GM21529 (cell line): ENCODE results near the gene POLR1H.
"Not testable (repeated sequence)": the region's sequence is repeated elsewhere in the genome, so short reads cannot be mapped to it uniquely, and the experiment has no call there.

Experiments used
- ATAC-seq: cut with Tn5 transposase; IDR thresholded peaks from one replicate; pipeline ENCODE4 v1.9.1; 2021; ENCODE audit not compliant: unreplicated experiment

The POLR1H gene, protein sequence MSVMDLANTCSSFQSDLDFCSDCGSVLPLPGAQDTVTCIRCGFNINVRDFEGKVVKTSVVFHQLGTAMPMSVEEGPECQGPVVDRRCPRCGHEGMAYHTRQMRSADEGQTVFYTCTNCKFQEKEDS

DNA sequence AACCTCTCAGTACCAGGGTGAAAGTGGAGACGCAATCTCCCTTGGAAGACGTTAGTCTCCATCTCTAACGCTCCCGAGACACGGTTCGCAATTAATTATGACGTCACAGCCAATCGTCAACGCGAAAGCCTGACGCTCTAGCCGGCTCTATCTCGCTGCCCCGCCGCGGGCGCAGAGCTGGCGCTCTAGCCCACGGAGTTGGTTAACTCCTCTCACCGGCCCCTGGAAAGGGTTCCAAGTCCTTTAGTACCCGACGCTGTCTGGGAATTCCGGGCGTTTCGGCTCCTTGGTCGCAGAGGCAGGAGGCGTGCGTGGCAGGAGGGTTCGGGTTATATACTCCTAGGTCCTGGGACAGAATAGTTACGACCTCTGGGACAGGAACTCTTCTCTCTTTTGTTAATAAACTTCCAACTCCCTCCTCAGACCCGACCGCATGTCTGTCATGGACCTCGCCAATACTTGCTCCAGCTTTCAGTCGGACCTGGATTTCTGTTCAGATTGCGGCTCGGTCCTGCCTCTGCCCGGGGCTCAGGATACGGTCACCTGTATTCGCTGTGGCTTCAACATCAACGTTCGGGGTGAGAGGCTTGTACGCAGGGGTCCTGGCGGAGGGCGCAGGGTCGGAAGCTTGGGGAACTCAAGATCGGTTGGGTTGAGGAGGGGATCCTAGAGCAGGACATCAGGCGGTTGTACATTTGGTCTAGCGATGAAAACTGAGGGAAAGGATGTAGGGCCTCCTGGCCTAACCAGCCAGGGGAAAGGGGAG is at the start of gene POLR1H:
TSS of gene POLR1H (plus strand) at position 174 of the 766 bp plus-strand sequence. CDS start at position 434, 260 bp downstream.
- peak; percentile 80 for ATAC-seq

DNA sequence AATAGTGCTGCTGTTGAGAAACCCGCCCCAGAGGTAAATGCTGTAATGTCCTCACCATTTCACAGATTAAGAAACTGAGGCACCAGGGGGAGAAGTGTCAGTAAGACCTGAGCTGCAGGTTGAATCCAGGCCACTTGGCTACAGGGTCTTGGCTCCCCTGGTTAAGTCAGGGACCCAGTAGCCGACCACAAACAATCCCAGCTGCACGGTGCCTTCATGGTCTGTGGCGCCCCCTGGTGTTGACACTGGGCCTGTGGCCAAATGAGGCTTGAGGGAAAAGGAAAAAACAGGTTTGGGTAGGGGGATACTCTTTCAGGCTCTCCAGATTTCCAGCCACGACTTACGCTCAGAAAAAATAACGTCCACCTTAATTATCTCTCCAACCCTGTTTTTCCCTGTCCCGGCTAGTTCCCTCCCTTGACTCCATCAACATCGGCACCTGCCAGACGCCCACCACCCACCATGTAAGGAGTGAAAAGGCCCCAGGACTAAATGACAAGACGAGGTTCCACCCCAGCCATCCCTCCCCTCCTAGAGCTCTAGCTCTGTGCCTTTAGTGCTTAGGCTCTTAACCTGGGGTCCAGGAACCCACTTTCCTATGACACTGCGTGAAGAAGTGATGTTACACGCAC is 47.7 kb upstream of the POLR1H start:
- ATAC-seq, result no peak

DNA sequence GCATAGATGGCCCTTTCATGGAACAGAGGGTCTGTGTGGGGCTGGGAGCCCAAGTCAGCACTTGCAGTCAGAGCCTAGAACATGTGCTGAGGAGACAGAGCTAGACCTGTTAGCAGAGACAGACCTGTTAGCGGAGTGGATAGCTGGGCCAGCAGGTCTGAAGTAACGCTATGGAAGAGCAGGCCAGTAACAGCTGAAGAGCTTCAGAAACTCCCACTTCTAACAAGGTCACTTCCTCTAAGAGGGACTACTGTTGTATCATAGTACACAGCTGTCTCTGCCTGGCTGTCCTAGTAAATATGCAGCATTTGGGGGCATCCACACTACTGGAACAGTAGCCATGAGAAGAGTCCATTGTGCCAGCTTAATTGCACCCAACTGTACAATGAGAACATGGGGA is 41.2 kb upstream of the POLR1H start:
- ATAC-seq, result no peak

DNA sequence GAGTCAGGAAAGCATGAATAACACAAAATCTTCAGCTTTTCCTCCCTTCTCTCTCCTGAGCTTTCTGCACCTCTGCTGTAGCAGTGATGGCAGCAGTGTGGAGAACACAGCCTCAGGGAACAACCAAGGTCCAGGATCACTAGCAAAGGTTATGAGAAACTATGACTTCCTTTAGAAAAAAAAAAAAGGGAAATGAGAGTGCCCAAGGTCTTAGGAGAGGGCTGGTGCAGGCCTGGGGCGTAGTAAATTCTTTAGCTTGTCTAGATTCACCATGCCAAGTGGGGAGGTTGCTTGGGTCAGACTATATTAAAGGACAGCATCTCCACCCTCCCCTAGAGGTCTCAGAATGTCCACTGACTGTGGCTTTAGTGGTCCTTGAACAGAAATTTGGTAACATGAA is 40.4 kb upstream of the POLR1H start:
- no peak for ATAC-seq

DNA sequence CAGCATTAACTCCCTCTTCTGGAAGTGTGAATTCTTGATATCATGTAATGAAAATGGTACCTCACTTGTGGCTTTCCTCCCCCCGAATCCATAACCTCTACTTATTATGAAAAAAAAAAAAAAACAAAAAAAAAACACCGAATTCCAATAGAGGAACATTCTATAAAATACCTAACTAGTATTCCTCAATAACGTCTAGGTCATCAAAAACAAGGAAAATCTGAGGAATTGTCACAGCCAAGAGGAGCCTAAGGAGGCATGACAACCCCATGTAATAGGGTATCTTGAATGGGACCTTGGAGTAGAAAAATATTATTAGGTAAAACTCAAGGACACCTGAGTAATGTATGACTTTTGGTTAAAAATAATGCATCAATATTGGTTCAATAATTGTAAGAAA is 38.9 kb upstream of the POLR1H start:
- ATAC-seq, result no peak

DNA sequence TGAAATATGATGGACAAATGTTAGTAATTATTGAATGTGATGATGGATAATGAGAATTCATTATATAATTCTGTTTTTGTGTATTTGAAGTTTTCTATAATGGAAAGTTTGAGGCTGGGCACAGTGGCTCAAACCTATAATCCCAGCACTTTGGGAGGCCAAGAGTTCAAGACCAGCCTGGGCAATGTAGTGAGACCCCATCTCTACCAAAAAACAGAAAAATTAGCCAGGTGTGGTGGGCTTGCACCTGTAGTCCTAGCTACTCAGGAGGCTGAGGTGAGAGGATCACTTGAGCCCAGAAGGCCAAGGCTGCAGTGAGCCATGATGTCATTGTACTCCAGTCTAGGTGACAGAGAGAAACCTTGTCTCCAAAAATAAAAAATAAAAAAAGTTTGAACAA is 38.4 kb upstream of the POLR1H start:
- ATAC-seq, result not testable (repeated sequence)

DNA sequence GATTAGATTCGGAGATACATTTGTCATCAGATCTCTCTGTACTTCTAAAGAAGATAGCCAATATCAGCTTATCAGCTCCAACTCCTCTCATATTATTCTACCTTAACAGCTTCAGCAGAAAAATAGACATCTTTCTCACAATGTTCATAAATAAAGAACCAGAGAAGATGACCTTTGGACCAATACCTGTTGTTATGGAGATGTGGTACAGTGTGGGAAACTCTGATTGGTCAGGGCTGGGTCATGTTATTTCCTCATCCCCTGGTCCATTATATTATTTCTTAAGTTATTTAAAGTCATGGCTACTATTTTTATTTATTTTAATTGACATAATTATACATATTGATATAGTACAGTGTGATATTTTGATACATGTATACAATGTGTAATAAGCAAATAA is 35.9 kb upstream of the POLR1H start:
- ATAC-seq, result no peak

DNA sequence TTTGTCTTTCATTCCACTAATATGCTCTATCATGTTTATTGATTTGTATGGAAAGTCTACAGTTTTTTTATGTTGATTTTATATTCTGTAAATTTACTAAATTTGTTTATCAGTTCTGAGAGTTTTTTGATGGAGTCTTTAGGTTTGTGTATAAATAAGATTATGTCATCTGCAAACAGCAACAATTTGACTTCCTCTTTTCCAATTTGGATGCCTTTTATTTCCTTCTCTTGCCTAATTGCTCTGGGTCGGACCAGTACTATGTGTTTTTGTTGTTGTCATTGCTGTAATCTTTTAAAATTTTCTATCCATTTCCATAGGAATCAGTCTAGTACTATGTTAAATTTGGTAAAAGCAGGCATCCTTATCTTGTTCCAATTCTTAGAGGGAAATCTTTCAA is 31.5 kb upstream of the POLR1H start:
- no peak for ATAC-seq

DNA sequence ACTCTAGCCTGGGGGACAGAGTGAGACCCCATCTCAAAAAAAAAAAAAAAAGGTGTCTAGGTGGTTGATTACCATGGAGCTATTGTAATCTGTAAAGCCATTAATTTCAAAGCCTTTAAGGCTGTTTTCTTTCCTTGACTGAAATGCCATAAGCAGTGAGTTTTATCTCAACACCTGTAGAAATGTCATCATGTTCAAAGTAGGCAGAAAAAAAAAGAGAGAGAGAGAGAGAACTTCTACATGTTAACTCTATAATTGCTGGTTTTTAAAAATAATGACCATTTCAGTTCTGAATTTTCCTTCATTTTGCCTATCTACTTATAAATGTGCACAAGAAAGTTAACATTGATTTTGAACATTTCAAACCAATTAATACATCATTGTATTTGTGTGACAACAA is 29.7 kb upstream of the POLR1H start:
- ATAC-seq, result no peak

DNA sequence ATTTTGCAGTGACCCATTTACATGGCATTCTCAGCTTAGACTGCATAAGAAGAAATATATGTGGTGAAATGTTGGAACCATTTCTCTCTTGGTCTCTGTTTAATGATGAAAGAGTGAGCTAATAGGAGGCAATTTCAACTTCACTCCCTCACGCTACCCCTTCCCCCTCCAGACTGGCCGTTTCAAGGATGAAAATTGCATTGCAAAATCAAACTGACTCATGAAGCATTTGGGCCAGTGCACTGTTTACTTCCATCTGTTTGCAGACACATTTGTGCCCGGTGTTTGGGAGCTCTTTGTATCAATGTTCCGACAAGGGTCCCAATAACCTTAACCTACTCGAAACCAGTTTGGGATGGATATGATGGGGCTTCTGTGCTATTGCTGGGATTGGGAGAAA is 27.6 kb upstream of the POLR1H start:
- ATAC-seq, result not testable (repeated sequence)

DNA sequence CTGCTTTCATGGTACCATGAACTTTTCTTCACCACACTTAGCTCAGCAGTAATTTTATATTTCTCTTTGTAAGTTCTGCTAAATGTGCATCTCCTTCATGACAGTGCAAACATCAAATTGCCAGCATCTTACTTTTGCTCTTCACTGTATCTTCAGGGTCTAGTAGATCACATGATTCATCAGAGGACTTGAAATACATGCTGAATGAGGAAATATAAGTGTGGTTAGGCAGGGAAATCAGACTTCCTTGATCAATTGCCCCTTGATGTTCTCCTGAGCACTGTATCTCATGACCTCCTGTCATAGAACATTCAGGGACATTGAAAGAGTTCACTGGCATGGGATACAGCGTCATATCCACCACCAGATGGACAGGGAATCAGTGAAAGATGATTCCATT is 25.3 kb upstream of the POLR1H start:
- no peak for ATAC-seq

DNA sequence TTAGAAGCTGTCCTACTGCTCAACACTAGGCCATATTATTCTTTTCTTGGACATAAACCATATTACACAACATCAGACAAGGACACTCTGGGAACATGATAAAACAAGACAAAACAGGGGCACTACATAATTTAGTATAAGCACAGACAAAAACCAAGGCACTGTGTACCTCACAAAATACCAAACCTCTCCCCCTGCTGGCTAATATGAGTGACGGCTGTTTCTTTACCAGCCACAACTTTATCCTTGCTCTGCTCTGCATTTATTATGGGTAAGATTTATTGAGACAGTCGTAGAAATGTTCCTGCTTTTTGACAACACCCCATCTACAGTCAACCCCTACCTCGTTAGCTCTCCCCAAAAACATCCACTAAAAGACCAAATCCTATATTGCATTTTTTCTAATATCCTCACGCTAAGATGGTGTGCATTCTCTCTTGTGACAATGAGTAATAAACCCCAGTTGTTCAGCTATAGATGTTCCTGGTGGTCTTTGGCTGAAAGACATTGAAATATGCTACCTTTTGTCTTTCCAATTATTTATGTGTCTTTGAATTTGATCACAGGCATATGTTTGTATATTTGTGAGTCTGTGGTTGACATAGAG is 23.8 kb upstream of the POLR1H start:
- no peak for ATAC-seq

DNA sequence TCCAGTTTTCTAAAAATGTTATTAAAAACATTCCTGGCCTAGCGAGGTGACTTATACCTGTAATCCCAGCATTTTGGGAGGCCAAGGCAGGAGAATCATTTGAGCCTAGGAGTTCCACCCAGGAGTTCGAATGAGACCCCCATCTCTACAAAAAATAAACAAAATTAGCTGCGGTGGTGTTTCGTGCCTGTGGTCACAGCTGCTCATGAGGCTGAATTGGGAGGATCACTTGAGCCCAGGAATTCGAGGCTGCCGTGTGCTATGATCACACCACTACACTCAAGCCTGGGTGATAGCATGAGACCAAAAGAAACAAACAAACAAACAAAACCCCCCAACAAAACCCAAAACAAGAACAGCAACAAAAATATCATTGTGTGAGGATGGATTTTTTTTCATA is 19.8 kb upstream of the POLR1H start:
- no peak for ATAC-seq

DNA sequence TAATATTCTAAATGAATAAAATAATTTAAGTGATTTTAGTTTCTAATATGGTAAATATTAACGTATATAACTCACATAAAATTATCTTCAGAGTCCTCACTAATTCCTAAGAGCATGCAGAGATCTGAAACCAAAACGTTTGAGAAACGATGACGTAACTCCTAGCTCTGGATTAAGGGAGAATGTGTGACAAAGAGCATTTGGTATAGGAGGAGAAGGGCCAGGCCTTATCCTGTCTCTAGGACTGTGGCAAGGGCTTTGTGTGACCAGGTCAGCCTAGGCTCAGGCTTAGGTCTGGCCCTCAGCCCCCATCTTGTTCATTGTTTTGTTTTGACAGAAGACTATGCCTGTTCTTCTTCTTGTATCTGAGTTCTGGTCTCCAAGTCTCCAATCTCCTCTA is 19.2 kb upstream of the POLR1H start:
- no peak for ATAC-seq

DNA sequence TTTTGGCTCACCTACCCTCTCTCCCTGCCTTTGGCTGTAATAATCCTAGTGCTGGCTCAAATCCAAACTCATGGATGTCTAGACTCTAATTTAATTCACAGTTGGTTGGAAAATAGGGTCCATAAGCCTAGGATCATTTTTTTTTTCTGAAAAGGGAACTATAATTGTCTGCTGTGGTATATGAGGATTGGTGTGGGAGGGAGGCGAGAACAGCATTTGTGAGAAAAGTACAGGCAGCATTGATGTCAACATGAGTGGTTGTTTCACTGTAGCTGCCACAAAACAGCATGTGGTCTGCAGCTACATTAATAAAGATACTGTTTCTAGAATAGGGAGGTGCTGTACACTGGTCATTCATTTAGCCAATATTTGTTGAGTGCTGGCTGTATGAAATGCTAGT is 18.6 kb upstream of the POLR1H start:
- ATAC-seq, result no peak

DNA sequence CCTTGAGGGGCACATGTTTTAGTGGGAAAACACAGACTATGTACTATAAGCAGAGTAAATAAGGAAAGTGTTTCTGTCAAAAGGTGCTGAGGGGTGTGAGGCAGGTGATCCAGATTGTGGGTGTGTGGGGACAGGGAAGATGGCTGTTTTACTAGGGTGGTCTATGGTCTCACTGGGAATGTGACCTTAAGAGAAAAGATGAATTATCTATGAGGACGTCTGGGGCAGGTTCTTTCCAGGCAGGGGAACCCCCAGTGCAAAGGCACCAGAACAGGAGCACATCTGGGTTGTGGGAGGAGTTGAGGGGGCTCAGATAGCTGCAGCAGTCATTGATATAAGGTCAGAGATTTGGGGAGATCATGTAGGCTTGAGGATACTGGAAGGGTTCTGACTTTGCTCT is 18.2 kb upstream of the POLR1H start:
- no peak for ATAC-seq

DNA sequence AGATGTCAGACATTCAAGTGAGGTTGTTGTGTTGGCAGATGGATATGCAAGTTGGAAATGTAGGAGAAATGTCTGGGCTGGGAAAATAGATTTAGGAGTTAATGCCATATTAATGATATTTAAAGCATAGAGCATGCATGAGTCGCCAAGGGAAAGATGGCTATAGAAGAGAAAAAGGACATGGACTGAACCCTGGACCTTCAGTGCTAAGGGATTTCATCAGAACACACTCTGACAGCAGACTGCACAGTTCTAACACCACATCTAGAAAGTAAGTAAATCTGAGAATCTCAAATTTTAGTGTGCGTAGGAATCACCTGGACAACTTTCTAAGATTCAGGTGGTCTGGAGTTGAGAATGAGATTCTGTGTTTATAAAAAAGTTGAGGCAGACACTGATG is 17.3 kb upstream of the POLR1H start:
- ATAC-seq, result no peak

DNA sequence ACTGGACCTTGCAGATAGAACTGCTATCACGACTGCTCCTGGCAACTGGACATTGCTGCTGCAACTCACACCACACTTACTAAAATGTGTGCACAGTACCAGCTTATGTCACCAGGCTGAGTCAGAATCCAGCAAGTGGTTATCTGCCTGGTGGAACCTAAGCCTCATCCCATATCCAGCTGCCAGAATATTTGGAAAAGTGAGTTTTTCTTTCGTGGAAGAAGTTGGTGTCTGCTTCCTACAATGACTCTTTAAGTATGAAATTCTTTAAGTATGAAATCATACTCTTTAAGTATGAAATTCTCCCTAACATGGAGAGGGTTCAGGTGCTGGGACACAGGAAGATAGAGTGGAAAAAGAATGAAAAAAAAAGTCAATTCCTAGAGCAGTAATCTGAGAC is 16.4 kb upstream of the POLR1H start:
- no peak for ATAC-seq

DNA sequence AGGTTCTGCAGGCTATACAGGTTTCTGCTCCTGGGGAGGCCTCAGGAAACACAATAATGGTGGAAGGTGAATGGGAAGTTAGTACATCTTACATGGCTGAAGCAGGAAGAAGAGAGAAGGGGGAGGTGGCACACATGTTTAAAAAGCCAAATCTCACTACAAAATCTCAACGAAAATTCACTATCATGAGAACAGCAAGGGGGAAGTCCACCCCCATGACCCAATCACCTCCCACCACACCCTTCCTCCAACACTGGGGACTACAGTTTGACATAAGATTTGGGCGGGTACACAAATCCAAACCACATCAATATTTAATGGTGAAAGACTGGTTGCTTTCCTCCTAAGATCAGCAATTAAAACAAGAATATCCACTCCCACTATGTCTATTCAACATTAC is 13.8 kb upstream of the POLR1H start:
- ATAC-seq, result no peak

DNA sequence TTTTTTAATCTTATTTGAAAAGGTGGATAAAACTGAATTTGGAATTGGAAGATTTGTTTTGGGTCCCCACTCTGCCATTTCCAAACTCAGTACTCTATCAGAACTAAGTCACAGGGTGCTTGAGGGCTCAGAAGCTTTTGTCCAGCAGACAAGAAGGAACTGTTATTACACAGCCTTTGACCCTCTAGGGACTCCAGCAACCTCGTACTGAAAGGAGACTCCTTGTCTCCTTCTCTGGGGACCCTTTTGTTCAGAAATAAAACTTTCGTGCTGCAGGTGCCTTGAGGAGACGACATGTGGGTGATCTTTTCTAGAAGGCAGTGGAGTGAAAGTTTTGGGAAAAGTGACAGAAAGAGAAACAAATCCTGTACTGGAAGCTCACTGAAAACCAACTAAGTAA is 7.4 kb upstream of the POLR1H start:
- no peak for ATAC-seq

DNA sequence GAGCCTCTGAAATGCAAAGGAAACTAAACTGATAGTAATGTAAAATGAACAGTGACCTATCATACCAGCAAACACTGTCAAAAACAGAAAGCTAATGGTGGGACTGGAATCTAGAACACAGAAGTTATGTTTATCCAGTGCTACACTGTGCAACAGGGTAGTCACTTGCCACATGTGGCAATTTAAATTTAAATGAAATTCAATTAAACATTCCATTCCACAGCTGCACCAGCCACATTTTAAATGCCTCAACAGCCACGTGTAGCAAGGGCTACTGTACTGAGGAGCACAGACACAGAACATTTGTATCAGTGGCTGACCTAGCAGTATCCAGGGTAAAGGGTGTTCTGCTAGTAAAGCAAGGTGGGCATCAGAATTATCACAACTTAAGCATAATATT is 5.6 kb upstream of the POLR1H start:
- no peak for ATAC-seq

DNA sequence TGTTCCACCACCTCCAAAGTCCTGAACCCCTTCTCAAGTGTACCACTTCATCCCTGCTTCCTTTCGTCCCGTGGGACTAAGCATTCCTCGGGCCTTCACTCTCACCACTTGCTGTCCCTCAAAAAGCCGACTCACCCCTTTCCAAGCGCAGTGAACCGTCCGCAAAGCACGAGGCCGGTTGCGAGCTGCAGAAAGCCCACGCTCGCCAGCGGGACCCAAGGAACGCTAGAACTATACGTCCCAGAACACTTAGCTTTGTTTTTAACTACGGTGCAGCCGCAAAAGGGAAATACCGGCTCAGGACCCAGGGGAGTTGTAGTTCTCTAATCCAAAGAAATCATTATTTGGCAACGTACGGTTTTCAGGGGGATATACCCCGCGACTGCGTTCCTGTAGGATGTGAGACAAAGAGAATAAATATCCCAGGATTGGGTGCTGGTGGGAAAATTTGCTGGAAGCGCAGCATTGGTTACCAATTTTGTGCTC is 416 bp upstream of the POLR1H start:
- ATAC-seq, result no peak
